Kidney epithelial cell (primary cell): Measurements from ENCODE around the gene TNNI3K. TPM values are rescaled to one million over a fixed set of nuclear protein-coding genes. Genes with fewer than 3 reads are reported as not detected.

ENCODE experiments used
- DNase-seq: peaks from one replicate; pipeline ENCODE4 v3.0.0-alpha.2; 2010; ENCODE audit warnings: low read depth
- H3K27me3 ChIP-seq: 2 replicates; pipeline ENCODE4 v1.6.0; 2011; ENCODE audit warnings: low read length; ENCODE audit not compliant: control insufficient read depth, insufficient read depth
- H3K36me3 ChIP-seq: 2 replicates; pipeline ENCODE4 v1.5.1; 2011; ENCODE audit warnings: low read length; ENCODE audit not compliant: control insufficient read depth, insufficient read depth
- H3K4me3 ChIP-seq: 2 replicates; pipeline ENCODE4 v1.5.1; 2011; ENCODE audit warnings: low read depth, mild to moderate bottlenecking, control low read depth, low read length
- total RNA-seq: library from RNA; depleted of rRNA; stranded (reverse); fragments of >200 nt; gene quantifications from 2 replicates; pipeline ENCODE4 v1.2.3, GENCODE V29; 2015
- TF ChIP-seq, protein P1 (sequence below): IDR thresholded peaks from 2 replicates; pipeline ENCODE4 v1.5.1; 2011; ENCODE audit warnings: mild to moderate bottlenecking, moderate library complexity, low read length, control low read depth, inconsistent platforms; ENCODE audit not compliant: insufficient read depth, poor library complexity, severe bottlenecking

TNNI3K gene
- total RNA-seq, 1 donor from 2014 or later: not detected

DNA sequence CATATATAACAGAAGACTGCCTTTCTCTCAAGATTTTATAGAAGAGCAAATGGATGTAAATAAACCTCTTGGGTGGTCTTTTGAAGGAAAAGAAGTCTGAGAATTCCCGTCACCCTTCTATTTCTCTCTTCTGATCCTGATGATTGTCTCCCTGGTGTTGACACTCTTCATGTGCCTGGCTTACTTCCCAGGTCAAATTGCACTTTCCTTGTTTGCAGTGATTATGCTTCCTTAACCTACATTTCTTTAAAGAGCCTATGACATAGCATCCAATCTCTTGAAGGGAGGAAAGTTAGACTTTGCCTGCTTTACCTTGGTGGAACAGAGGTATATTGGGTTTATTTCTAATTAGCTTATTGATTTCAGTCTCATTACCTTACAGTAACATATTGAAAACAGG lies 197.1 kb downstream of the TNNI3K start:
- TF ChIP-seq, protein P1, sequence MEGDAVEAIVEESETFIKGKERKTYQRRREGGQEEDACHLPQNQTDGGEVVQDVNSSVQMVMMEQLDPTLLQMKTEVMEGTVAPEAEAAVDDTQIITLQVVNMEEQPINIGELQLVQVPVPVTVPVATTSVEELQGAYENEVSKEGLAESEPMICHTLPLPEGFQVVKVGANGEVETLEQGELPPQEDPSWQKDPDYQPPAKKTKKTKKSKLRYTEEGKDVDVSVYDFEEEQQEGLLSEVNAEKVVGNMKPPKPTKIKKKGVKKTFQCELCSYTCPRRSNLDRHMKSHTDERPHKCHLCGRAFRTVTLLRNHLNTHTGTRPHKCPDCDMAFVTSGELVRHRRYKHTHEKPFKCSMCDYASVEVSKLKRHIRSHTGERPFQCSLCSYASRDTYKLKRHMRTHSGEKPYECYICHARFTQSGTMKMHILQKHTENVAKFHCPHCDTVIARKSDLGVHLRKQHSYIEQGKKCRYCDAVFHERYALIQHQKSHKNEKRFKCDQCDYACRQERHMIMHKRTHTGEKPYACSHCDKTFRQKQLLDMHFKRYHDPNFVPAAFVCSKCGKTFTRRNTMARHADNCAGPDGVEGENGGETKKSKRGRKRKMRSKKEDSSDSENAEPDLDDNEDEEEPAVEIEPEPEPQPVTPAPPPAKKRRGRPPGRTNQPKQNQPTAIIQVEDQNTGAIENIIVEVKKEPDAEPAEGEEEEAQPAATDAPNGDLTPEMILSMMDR: no peak

DNA sequence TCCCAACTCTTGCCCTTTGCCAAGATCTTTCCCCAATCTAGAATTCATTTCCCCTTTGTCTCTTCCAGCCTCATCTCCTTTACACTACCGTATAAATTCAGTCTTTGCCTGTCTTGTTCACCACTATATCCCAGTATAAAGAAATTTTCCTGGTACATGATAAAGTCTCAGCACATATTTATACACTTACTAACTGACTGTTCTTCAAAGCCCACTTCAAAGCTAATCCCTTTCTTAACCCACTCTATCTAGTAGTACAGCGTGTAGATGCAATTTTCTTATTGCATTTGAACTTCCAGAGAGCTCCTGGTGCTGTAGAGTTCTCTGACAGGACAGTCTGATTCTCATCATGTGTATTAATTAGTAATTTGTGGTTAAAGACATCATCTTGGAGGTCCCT lies 199.1 kb downstream of the TNNI3K start:
- DNase-seq: no peak
- Histone ChIP-seq H3K27me3 (no peaks in the 10 kb centered on the region), H3K36me3 (no peaks in the 10 kb centered on the region), H3K4me3 (no peak overlapping the region)
- TF ChIP-seq, protein P1: no peak

More for the DNA sequence above, 197.1 kb downstream of the TNNI3K start:
- Histone ChIP-seq H3K4me3 (no peak overlapping the region), H3K27me3 (no peaks in the 10 kb centered on the region), H3K36me3 (no peaks in the 10 kb centered on the region)
- no peak for DNase-seq

DNA sequence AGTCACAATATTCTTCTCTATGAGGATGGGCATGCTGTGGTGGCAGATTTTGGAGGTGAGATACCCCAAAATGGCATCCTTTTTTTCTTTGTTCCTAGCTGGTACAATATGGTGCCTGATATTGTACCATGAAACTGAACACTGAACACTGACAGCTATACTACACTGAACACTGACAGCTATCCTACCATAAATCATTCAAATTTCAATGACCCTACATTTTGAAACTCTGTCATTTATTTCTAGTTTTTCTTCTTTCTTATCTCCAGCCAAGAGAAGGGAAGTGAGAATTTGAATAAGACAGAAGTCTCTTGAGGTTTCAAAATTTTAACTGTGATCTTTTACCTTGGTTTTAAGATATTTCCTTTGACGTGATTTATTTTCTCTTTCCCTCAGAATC lies 200.9 kb downstream of the TNNI3K start:
- H3K27me3 ChIP-seq: no peaks in the 10 kb centered on the region
- no peak overlapping the region for H3K4me3 ChIP-seq
- DNase-seq: no peak
- TF ChIP-seq, protein P1: no peak
- H3K36me3 ChIP-seq: no peaks in the 10 kb centered on the region

DNA sequence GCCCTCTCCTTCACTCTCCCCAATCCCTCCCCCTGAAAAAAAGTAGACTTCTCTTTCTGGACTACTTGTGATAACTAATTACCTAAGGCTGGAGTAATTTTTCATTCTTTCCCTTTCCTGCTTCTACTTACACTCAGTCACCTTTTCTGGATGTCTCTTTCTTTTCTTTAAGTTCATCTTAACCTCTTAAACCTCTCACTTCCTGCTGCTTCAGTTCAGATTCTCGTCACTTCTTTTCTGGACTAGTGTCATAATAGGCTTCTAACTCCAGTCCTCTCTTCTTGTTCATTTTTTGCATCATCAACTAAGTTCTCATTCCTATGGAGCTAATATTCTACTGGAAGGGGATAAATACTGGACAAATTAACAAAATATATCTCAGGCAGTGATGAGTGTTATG lies 201.8 kb downstream of the TNNI3K start:
- Histone ChIP-seq H3K27me3 (no peaks in the 10 kb centered on the region), H3K4me3 (no peak overlapping the region), H3K36me3 (no peaks in the 10 kb centered on the region)
- TF ChIP-seq, protein P1: no peak
- no peak for DNase-seq

- Histone ChIP-seq H3K36me3 (no peaks in the 10 kb centered on the region), H3K4me3 (no peak overlapping the region), H3K27me3 (no peaks in the 10 kb centered on the region)
- no peak for DNase-seq
- TF ChIP-seq, protein P1: no peak
Measured at GRCh38 chr1:74452035-74452434, 216.8 kb downstream of the TNNI3K start.

DNA sequence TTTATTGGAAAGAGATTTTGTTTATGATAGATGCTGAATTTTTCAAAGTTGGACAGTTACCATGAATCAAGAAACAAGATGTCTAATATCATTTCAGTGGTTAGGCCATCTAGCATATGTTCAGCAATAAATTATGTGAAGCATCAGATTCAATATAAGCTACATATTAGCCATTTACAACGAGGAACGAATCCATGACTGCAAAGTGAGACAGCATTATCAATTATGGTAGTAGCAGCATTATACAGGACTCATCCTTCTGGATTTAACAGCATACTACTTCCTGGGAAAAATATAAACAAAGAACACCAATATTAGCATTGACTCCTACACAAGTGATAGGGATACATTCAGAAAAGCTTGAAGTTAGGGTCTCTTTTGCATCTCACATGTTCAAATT lies 218.1 kb downstream of the TNNI3K start:
- TF ChIP-seq, protein P1: no peak
- H3K36me3 ChIP-seq: no peaks in the 10 kb centered on the region
- no peak overlapping the region for H3K4me3 ChIP-seq
- DNase-seq: no peak
- no peaks in the 10 kb centered on the region for H3K27me3 ChIP-seq
